GM18505 (cell line): ENCODE measurements around the gene PANK2.
"Not testable (repeated sequence)": the region's sequence is repeated elsewhere in the genome, so short reads cannot be mapped to it uniquely, and the experiment has no call there.

Source experiments
- ATAC-seq: cut with Tn5 transposase; IDR thresholded peaks from one replicate; pipeline ENCODE4 v1.9.1; 2021; ENCODE audit not compliant: unreplicated experiment
- POLR2A ChIP-seq: IDR thresholded peaks from 4 replicates; pipeline ENCODE4 v1.6.1; 2011; ENCODE audit warnings: borderline replicate concordance; ENCODE audit not compliant: insufficient read depth, insufficient read length; ENCODE audit errors: extremely low read depth

PANK2 gene

DNA sequence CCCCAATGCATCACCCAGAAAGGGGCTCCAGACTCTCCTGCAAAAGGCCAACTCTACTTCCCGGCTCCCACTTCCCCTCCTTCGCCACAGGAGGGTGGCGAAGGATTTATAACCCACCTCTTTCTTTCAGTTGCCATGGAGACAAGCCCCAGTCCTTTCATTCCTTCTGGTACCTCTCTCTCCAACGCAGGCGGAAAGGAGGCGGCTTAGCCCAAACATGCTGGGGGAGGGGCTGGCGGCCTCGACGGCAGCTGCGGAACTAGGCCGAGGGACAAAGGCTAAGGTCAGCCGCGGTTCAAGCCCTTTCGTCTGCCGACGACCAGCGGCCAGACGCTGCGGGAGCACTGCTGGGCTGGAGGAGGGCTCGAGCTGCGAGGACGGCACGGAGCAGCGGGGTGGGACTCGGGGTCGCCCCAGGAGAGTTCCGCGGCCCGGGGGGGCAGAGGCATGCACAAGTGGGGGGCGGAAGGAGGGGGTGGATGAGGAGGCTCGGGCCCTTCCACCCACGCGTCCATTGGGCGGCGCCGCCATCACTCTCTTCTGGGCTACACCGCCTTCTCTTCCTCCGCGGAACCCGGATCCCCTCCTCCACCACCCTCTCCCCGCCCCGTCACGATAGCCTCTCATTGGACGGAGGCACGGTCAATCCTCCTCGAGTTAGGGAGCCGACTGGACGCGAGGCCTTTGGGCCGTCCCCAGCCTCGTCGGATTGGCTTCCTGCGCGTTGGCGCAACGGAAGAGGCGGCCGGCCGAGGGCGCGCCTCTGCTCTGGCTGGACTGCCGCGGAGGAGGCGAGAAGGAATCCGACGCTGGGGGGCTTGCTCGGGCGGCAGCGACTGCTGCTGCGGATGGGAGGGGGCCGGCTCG lies at the start of gene PANK2:
PANK2 (plus strand) TSS at position 766 of the 867 bp plus-strand sequence.
- TF ChIP-seq POLR2A, result peak; percentile 86
- peak; percentile 91 for ATAC-seq

DNA sequence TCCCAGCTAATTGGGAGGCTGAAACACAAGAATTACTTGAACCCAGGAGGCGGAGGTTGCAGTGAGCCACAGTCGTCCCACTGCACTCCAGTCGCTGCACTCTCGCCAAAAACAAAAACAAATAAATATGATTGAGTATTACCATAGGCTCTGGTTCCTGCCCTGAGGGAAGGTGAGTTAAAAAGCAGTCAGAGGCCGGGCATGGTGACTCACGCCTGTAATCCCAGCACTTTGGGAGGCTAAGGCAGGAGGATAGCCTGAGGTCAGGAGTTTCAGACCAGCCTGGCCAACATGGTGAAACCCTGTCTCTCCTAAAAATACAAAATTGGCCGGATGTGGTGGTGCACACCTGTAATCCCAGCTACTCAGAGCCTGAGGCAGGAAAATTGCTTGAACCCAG lies 49.0 kb upstream of the PANK2 start:
- not testable (repeated sequence) for ATAC-seq

DNA sequence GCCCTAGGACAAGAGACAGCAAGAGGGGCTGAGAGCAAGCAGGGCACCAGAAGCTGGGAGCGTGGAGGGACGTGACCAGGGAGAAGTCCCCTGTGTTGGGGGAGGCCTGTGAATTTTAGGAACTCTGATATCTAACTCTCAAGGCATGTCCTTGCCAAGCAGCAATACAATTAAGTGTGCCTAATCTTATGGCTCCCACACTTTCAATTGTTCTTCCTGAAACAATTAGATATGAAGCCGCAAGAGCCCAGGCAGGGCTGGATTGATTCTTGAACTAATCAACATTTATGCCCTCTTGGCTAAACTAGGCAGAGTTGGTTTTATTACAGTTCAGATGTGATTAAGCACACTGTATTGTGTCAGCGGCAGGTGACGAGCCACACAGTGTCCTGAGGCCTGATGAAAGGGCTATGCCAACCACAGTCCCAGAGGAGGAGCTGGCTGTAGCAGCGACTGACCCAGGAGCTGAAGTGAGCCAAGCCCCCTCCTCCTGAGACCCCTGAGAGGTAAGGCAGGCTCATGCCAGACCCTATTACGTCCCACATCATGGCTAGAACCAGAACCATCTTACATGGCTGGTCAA lies 46.7 kb upstream of the PANK2 start:
- no peak for TF ChIP-seq POLR2A
- ATAC-seq, result no peak

DNA sequence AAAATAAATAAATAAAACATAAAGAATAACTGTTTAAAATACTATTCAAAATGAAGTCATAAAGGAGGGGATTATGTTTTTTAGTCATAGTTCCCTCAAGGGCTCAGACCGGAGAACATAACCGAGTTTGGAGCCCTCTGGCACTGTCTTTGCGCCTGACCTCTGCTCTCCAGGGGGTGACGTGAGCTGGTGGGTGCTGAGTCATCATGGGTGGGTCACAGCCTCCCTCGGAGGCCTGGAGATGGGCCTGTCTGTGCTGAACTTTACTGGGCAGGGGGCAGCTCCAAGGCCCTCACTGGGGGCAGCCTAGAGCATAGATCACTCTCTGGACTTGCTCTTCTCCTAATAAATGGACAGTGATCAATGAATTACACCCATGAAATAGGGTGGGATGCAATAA lies 45.7 kb upstream of the PANK2 start:
- no peak for ATAC-seq
- no peak for TF ChIP-seq POLR2A

DNA sequence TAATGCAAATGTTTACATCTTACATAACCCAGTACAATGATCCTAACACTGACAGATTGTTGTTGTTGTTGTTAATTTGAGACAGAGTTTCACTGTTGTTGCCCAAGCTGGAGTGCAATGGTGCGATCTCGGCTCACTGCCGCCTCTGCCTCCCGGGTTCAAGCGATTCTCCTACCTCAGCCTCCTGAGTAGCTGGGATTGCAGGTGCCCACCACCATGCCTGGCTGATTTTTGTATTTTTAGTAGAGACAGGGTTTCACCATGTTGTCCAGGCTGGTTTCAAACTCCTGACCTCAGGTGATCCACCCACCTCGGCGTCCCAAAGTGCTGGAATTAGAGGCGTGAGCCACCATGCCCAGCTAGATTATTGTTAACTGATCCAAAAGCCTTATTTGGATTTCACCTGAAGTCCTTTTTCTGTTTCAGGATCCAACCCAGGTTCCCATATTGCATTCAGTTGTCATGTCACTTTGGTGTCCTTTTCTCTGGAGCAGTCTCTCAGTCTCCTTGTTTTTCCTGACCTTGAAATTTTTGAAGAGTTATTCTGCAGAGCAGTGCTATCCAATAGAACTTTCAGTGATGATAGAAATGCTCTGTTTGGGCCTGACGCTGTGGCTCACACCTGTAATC lies 45.1 kb upstream of the PANK2 start:
- ATAC-seq, result not testable (repeated sequence)

DNA sequence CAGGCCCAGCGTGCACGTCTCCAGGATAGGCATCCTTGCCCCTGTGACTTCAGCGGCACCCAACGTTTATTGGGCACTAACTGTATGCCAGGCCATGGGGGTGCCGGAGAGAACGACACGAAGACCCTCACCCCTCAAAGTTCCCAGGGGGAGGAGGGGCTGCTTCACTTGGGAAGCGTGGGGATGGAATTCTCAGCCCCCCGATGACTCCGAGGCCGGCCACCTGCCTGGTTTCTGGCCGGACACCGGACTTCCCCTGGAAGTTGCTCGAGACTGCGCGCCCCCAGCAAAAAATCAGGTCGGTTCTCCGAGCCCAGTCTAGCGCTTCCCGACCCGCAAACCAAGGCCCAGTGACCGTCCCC lies 42.8 kb upstream of the PANK2 start:
- TF ChIP-seq POLR2A, result no peak
- ATAC-seq, result no peak

DNA sequence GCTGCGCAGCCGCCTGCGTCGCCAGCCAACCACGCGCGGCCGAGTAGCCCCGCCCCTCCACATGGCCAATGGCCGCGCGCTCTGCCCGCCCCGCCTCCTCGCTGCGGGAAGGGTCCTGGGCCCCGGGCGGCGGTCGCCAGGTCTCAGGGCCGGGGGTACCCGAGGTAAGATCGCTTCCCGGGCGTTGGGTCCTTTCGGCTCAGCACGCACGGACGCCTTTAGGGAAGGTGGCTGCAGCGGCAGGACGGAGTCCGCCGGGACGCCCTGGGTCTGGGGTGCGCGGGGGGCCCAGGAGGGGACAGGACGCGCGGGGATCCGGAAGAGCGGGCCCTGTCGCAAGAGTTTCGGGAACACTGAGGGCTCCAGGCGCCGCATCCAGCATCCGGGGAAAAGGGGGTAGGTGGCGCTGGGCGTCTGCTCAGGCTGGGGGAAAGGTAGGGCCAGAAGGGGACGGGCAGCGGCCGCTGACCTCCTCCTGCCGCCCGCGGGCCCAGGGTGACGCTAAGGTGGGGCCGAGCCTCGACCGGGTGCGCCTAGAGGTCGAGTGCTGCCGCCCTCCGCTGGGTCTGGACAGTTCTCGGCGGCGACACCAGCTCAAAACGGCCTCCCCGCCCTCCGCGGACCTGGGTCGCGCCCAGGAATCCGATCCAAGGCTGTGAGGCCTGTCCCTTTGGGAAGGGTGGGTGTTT lies 42.3 kb upstream of the PANK2 start, which contains the start of gene MAVS:
MAVS (plus strand) TSS at position 95 of the 689 bp plus-strand sequence. CDS start 7,791 bp downstream, outside the sequence.
- TF ChIP-seq POLR2A, result peak; percentile 86
- ATAC-seq, result peak; percentile 89

DNA sequence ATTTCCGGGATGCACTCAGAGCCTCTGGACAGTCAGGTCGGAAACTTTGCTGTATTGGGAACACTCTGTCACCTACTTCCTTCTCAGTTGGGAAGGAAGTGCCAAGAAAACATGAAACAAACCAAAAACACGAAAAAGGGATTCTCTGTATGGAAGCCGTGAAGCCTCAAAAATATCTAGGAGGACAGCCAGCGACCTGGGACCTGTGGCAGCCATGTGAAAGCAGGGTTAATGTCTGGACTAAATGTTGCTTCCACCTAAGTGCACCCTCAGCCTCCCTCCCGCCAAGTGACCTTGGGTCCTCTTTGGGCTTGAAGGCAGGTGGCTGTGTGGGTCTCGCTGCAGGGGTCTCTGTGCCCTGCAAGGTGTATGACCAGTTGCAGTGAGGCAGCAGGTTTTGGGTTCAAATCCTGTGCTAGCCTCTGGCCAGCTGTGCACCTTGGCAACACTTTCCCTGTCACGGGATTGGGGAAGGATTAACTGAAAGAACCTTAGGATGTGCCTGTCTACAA lies 41.7 kb upstream of the PANK2 start:
- TF ChIP-seq POLR2A, result no peak
- ATAC-seq, result no peak

DNA sequence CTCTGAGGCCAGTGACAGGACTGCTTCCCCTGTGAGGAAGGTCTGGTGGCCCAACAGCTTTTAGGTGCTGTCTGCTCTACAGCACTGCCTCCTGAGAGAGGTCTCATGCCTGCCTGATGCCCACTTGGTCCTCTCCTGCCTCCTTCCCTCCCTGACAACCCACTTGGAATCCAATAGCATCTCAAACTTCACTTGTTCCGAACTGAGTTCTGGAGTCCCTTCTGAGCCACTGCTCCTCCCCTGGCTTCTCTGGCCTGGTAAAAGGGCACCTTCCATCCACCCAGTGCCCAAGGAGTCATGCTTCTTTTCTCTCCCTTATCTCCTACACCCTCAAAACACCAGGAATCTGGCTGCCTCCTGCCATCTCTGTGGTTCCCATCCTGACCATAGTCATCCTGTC lies 40.6 kb upstream of the PANK2 start:
- no peak for TF ChIP-seq POLR2A
- ATAC-seq, result no peak

DNA sequence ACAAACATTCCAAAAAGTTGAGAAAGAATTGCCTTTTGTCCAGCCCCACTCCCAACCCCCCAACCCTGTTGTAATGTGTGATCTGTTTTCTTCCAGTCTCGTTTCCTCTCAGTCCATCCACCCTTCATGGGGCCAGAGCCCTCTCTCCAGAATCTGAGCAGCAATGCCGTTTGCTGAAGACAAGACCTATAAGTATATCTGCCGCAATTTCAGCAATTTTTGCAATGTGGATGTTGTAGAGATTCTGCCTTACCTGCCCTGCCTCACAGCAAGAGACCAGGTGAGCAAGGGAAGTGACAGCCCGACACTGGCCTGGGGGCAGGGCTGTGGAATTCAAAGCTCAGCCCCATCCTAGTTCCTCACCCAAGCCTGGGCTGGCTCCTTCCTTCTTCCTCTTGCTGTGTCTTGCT lies 34.7 kb upstream of the PANK2 start:
- no peak for ATAC-seq
- no peak for TF ChIP-seq POLR2A

DNA sequence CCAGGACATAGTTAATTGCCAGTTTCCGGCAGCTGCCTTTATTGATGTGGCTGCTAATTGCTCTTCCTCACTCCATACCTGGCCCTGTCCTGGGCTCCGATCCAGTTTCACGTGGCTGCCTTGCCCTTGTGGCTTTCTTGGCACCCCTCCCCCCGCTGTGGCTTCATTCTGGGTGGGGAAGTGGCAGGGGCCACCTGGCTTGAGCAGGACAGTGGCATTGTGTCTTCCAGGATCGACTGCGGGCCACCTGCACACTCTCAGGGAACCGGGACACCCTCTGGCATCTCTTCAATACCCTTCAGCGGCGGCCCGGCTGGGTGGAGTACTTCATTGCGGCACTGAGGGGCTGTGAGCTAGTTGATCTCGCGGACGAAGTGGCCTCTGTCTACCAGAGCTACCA lies 31.8 kb upstream of the PANK2 start:
- no peak for ATAC-seq
- TF ChIP-seq POLR2A, result no peak

DNA sequence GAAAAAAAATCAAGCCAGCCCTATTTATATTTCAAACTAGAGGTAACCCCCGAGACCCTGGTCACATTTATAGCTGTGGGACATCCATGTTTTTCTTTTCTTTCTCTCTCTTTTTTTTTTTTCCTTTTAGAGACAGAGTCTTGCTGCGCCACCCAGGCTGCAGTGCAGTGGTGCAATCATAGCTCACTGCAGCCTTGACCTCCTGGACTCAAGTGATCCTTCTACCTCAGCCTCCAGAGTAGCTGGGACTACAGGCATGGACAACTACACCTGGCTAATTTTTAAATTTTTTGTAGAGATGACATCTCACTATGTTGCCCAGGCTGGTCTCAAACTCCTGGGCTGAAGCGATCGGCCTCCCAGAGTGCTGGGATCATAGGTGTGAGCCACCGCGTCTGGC lies 30.5 kb upstream of the PANK2 start:
- ATAC-seq, result no peak

DNA sequence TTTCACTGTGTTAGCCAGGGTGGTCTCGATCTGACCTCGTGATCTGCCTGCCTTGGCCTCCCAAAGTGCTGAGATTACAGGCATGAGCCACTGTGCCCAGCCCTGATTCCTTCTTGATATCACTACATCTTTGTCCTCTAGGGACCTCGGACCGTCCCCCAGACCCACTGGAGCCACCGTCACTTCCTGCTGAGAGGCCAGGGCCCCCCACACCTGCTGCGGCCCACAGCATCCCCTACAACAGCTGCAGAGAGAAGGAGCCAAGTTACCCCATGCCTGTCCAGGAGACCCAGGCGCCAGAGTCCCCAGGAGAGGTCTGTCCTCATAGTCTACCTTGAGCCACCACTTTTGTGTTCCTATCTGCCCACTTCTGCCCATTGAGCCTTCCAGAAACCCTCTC lies 28.0 kb upstream of the PANK2 start:
- ATAC-seq, result no peak
- no peak for TF ChIP-seq POLR2A

More for the DNA sequence above, 30.5 kb upstream of the PANK2 start:
- no peak for TF ChIP-seq POLR2A

DNA sequence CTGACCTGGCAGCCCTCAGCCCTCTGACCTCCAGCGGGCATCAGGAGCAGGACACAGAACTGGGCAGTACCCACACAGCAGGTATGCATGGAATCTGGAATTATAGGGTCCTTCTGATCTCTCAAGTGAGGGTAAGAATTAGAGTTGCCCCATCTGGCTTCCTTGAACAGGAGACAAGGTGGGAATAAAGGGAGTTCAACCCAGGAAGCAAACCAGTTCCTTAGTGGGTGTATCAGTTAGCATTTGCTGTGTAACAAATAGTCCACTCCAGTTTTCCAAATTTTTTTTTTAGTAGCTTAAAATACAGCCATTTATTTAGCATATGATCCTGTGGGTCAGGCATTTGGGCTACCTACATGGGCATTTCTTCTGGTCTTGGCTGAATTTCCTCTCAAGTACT lies 26.9 kb upstream of the PANK2 start:
- TF ChIP-seq POLR2A, result no peak
- ATAC-seq, result no peak

DNA sequence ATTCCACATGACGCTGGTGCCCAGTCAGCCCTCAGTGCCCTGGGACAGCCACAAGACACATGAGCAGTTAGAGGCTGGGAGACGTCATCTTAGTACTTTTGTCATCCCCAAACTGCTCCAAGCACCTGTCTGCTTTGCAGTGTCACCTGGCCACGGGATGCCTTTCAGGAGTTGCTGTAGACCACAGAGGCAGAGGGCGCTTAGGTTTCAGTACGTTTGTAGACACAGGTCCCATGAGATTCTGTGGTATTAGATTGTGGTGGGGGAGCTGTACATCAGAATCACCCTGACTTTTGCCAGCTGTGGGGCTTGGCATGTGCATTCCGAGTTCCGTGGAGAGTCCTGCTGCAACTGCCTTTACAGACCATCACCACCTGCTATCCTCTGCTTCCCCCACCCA lies 25.9 kb upstream of the PANK2 start:
- ATAC-seq, result no peak
- no peak for TF ChIP-seq POLR2A
